GM13976 (cell line): Measurements from ENCODE around the gene FREM2.

Experiments used
- DNase-seq: peaks from one replicate; pipeline ENCODE4 v3.0.0; 2012; ENCODE audit warnings: low spot score
- CTCF ChIP-seq: IDR thresholded peaks from 2 replicates; pipeline ENCODE4 v1.5.1; 2012; ENCODE audit warnings: borderline replicate concordance, mild to moderate bottlenecking; ENCODE audit not compliant: insufficient read depth; ENCODE audit errors: extremely low read depth, missing control alignments, control extremely low read depth
- in situ Hi-C: fragments of 300-500 bp; cut with MboI; formaldehyde crosslinking; loops from one replicate; pipeline ENCODE4 v1.12.0; 2022; ENCODE audit warnings: low sequenced_read_pairs, mixed read lengths, inconsistent platforms; ENCODE audit not compliant: unreplicated experiment

The FREM2 gene

GRCh38 chr13:38879786-38880185 lies 192.9 kb downstream of the FREM2 start:
- in situ Hi-C loops, result no loop called here
- no peak for DNase-seq
- TF ChIP-seq CTCF, result no peak

GRCh38 chr13:38880397-38880796 lies 193.5 kb downstream of the FREM2 start:
- DNase-seq, result no peak
- no peak for TF ChIP-seq CTCF
- in situ Hi-C loops, result no loop called here

GRCh38 chr13:38883783-38884182 lies 196.9 kb downstream of the FREM2 start:
- in situ Hi-C loops, result no loop called here
- no peak for TF ChIP-seq CTCF
- DNase-seq, result no peak

GRCh38 chr13:38888309-38888708 lies 201.4 kb downstream of the FREM2 start:
- DNase-seq, result no peak
- TF ChIP-seq CTCF, result no peak
- in situ Hi-C loops, result no loop called here

- in situ Hi-C loops, result no loop called here
Observed at GRCh38 chr13:38895075-38895474, 208.2 kb downstream of the FREM2 start.

GRCh38 chr13:38897521-38897920 lies 210.6 kb downstream of the FREM2 start:
- in situ Hi-C loops, result no loop called here
- TF ChIP-seq CTCF, result no peak
- no peak for DNase-seq

More at GRCh38 chr13:38895075-38895474, 208.2 kb downstream of the FREM2 start:
- no peak for DNase-seq
- TF ChIP-seq CTCF, result no peak

- no peak for TF ChIP-seq CTCF
- in situ Hi-C loops, result no loop called here
- DNase-seq, result no peak
Observed at GRCh38 chr13:38898481-38898880, 211.6 kb downstream of the FREM2 start.
